ENCODE measurements around the gene PLA2G2F.

PLA2G2F gene

DNA sequence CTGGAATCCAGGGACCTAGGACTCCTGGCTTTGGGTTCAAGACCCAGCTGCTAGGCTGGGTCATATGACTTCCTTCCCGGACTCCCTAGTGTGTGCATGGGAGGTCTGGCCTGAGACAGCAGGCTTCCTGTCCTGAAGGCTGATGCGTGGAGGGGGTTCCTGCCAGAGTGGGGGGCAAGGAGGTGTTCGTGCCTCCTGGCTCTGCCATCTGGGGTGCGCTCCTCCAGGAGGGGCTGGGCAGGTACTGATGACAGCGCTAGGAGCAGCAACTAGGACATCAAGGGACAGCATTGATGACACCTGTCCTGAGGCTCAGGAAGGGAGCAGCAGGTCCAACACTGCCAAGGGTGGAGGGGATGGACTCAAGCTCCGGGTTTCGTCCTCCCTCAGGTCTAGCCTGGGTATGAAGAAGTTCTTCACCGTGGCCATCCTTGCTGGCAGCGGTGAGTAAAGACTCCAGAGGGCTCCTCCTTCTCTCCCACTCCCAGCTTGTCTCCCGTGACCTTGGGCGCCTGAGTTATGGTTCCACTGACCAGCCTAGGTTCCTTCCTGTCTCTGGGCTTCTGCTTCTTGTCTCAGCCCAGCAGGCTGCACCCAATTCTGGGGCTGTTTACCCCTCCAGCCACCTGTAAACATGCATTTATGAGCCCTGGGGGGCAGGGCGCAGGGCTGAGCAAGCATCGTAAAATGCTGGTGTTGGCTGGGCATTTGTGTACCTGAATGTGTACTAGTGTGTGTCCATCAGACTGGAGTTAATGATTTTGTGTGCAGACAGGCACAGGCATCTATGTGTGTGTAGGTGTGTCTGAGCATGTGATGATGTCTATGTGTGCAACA is 871 bp downstream of the PLA2G2F start:
- no peaks in the 10 kb centered on the region for H4K20me1 ChIP-seq (ENCODE audit: control insufficient read depth, insufficient read depth, low read depth, low read length)
- no peak overlapping the region for H3K4me2 ChIP-seq (ENCODE audit: low read length)
- H3K79me2 ChIP-seq (ENCODE audit: control insufficient read depth, low read length): no peaks in the 10 kb centered on the region
- no peaks in the 10 kb centered on the region for H3F3A ChIP-seq (ENCODE audit: control insufficient read depth, insufficient read depth)
- H3K36me3 ChIP-seq (ENCODE audit: control insufficient read depth, low read length): no peaks in the 10 kb centered on the region
- H3K27me3 ChIP-seq (ENCODE audit: control insufficient read depth, low read length): no peaks in the 10 kb centered on the region
- no peak overlapping the region for H3K4me3 ChIP-seq (ENCODE audit: low read length)
- TF ChIP-seq CTCF (IDR thresholded peaks at IDR 0.05; ENCODE audit: low read depth, low read length, poor library complexity, severe bottlenecking) (no peak), EZH2phosphoT487 (IDR thresholded peaks at IDR 0.05; ENCODE audit: borderline replicate concordance, low read length) (no peak)
- no peaks in the 10 kb centered on the region for H3K4me1 ChIP-seq (ENCODE audit: control insufficient read depth, low read length)
- no peaks in the 10 kb centered on the region for H3K9me2 ChIP-seq (replicated peaks; ENCODE audit: control insufficient read depth, low read length)
- H3K9me3 ChIP-seq (ENCODE audit: control insufficient read depth, insufficient read depth, low read length): no peaks in the 10 kb centered on the region
- H3K27ac ChIP-seq (ENCODE audit: low read depth, low read length): no peak overlapping the region

- Histone ChIP-seq H3K4me3 (ENCODE audit: low read length) (no peak overlapping the region), H3K9me2 (replicated peaks; ENCODE audit: control insufficient read depth, low read length) (no peaks in the 10 kb centered on the region), H3K4me1 (ENCODE audit: control insufficient read depth, low read length) (no peaks in the 10 kb centered on the region), H3K9me3 (ENCODE audit: control insufficient read depth, insufficient read depth, low read length) (no peaks in the 10 kb centered on the region), H4K20me1 (ENCODE audit: control insufficient read depth, insufficient read depth, low read depth, low read length) (no peaks in the 10 kb centered on the region), H3K36me3 (ENCODE audit: control insufficient read depth, low read length) (no peaks in the 10 kb centered on the region), H3K79me2 (ENCODE audit: control insufficient read depth, low read length) (no peaks in the 10 kb centered on the region), H3K27ac (ENCODE audit: low read depth, low read length) (no peak overlapping the region), H3F3A (ENCODE audit: control insufficient read depth, insufficient read depth) (no peaks in the 10 kb centered on the region), H3K4me2 (ENCODE audit: low read length) (no peak overlapping the region), H3K27me3 (ENCODE audit: control insufficient read depth, low read length) (no peaks in the 10 kb centered on the region)
- TF ChIP-seq EZH2phosphoT487 (IDR thresholded peaks at IDR 0.05; ENCODE audit: borderline replicate concordance, low read length): no peak
- TF ChIP-seq CTCF (IDR thresholded peaks at IDR 0.05; ENCODE audit: low read depth, low read length, poor library complexity, severe bottlenecking): no peak
Measured at GRCh38 chr1:20141001-20141400, 1.9 kb downstream of the PLA2G2F start.

- no peak overlapping the region for H3K27ac ChIP-seq (ENCODE audit: low read depth, low read length)
- no peaks in the 10 kb centered on the region for H3F3A ChIP-seq (ENCODE audit: control insufficient read depth, insufficient read depth)
- no peak overlapping the region for H3K4me3 ChIP-seq (ENCODE audit: low read length)
- no peak overlapping the region for H3K4me2 ChIP-seq (ENCODE audit: low read length)
- no peaks in the 10 kb centered on the region for H3K36me3 ChIP-seq (ENCODE audit: control insufficient read depth, low read length)
- H3K9me2 ChIP-seq (replicated peaks; ENCODE audit: control insufficient read depth, low read length): no peaks in the 10 kb centered on the region
- H3K27me3 ChIP-seq (ENCODE audit: control insufficient read depth, low read length): no peaks in the 10 kb centered on the region
- H3K4me1 ChIP-seq (ENCODE audit: control insufficient read depth, low read length): no peaks in the 10 kb centered on the region
- H3K79me2 ChIP-seq (ENCODE audit: control insufficient read depth, low read length): no peaks in the 10 kb centered on the region
- no peaks in the 10 kb centered on the region for H3K9me3 ChIP-seq (ENCODE audit: control insufficient read depth, insufficient read depth, low read length)
- TF ChIP-seq EZH2phosphoT487 (IDR thresholded peaks at IDR 0.05; ENCODE audit: borderline replicate concordance, low read length): no peak
- TF ChIP-seq CTCF (IDR thresholded peaks at IDR 0.05; ENCODE audit: low read depth, low read length, poor library complexity, severe bottlenecking): no peak
- no peaks in the 10 kb centered on the region for H4K20me1 ChIP-seq (ENCODE audit: control insufficient read depth, insufficient read depth, low read depth, low read length)
Measured at GRCh38 chr1:20141466-20141865, 2.3 kb downstream of the PLA2G2F start.
